WI38 (cell line): Measurements from ENCODE around the gene MARCHF10.

ENCODE experiments used
- H3K4me3 ChIP-seq: 2 replicates; pipeline ENCODE4 v1.5.1; 2011; ENCODE audit warnings: low read depth, mild to moderate bottlenecking, control low read depth, low read length
- CTCF ChIP-seq: IDR thresholded peaks from 2 replicates; pipeline ENCODE4 v1.5.1; 2012; ENCODE audit warnings: low read depth, mild to moderate bottlenecking, control low read depth, low read length

The MARCHF10 gene

GRCh38 chr17:62818526-62818925 is 10.4 kb upstream of the MARCHF10 start:
- no peak overlapping the region for H3K4me3 ChIP-seq
- no peak for TF ChIP-seq CTCF

GRCh38 chr17:62816282-62816839 is 8.2 kb upstream of the MARCHF10 start:
- no peak overlapping the region for H3K4me3 ChIP-seq
- TF ChIP-seq CTCF = no peak

GRCh38 chr17:62809656-62810055 is 1.5 kb upstream of the MARCHF10 start:
- H3K4me3 ChIP-seq = no peak overlapping the region
- TF ChIP-seq CTCF = no peak

GRCh38 chr17:62808576-62808970 is 459 bp upstream of the MARCHF10 start:
- no peak for TF ChIP-seq CTCF
- no peak overlapping the region for H3K4me3 ChIP-seq

- TF ChIP-seq CTCF = no peak
- no peak overlapping the region for H3K4me3 ChIP-seq
Measured at GRCh38 chr17:62805234-62805633, 2.9 kb downstream of the MARCHF10 start.

- TF ChIP-seq CTCF = no peak
- H3K4me3 ChIP-seq = no peak overlapping the region
Measured at GRCh38 chr17:62804822-62805221, 3.3 kb downstream of the MARCHF10 start.

- H3K4me3 ChIP-seq = no peak overlapping the region
- no peak for TF ChIP-seq CTCF
Measured at GRCh38 chr17:62804025-62804424, 4.1 kb downstream of the MARCHF10 start.
